OCI-LY3 (cell line): ENCODE data around the gene ABCB10.

Experiments
- CTCF ChIP-seq: fragments of 200-600, 300-600 bp; sonication (generic); IDR thresholded peaks from 2 replicates; pipeline ENCODE4 v1.5.1; 2014; ENCODE audit warnings: antibody characterized with exemption, low read length, low read depth
- EZH2phosphoT487 ChIP-seq: fragments of 200-600 bp; shearing (Covaris generic); IDR thresholded peaks from 2 replicates; pipeline ENCODE4 v1.6.1; 2018; ENCODE audit warnings: antibody characterized with exemption, mixed run types, low read depth

DNA sequence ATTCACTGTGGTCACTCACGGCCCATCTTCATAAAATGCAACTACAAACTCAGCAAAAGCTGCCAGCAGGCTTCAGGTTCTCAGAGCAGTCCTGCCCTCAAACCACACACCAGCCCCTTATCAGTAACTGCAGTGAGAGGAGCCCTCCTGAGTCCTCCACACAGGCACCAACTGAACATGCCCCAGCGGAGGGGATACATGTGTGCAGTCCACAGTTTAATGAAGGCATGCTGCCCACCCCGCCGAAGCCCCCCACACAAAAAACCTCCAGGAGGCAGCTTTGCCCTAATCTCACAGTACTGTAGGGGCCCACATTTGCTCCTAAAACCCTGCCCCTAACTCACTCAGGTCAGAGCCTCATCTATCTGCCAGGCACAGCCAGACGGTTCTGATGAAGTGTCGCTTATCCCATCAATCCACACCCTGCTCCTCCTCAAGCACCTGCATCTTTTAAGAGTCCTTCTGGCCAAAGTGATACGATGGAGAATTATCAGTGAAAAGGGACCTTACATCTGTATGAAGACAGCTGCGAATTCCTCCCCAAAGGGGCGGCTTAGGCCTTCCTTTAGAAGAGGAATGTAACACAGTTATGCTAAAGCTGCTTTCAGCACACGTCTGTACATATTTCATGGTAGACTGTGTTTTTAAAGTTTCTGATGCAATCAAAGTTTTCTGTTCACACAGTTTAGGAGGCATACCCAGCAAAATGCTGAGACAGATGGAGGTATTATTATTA, 3.5 kb downstream of the ABCB10 start:
- TF ChIP-seq CTCF (no peak), EZH2phosphoT487 (no peak)
